Gastrocnemius medialis (tissue), 4 donors: ENCODE data around the gene CTCFL.

ENCODE experiments used
- POLR2A ChIP-seq, 2 donors: fragments of 450-650 bp; IDR thresholded peaks; one replicate each; pipeline ENCODE4 v1.6.1; 2017; ENCODE audit warnings: antibody characterized with exemption in 2 of 2, mild to moderate bottlenecking in 2 of 2, moderate library complexity in 2 of 2
- TF ChIP-seq, protein P1 (sequence below), 5 experiments: fragments of 450-650 bp in 3 of 5; fragments of 200-600 bp in 2 of 5; sonication (generic) in 2 of 5; IDR thresholded peaks in 4 of 5; conservative IDR thresholded peaks in 1 of 5; 1 replicate in 4 of 5; 2 replicates in 1 of 5; pipeline ENCODE4 v1.5.1; 2016 to 2019; ENCODE audit warnings: antibody characterized with exemption in 5 of 5, mild to moderate bottlenecking in 3 of 5, moderate library complexity in 3 of 5

GRCh38 chr20:57450931-57451330, 74.0 kb downstream of the CTCFL start:
- TF ChIP-seq, protein P1, sequence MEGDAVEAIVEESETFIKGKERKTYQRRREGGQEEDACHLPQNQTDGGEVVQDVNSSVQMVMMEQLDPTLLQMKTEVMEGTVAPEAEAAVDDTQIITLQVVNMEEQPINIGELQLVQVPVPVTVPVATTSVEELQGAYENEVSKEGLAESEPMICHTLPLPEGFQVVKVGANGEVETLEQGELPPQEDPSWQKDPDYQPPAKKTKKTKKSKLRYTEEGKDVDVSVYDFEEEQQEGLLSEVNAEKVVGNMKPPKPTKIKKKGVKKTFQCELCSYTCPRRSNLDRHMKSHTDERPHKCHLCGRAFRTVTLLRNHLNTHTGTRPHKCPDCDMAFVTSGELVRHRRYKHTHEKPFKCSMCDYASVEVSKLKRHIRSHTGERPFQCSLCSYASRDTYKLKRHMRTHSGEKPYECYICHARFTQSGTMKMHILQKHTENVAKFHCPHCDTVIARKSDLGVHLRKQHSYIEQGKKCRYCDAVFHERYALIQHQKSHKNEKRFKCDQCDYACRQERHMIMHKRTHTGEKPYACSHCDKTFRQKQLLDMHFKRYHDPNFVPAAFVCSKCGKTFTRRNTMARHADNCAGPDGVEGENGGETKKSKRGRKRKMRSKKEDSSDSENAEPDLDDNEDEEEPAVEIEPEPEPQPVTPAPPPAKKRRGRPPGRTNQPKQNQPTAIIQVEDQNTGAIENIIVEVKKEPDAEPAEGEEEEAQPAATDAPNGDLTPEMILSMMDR (IDR thresholded peaks at IDR 0.05 in 4 of 5, conservative IDR thresholded peaks at IDR 0.05 in 1 of 5) = no peak
- no peak for TF ChIP-seq POLR2A (IDR thresholded peaks at IDR 0.05)
